Colonic mucosa (tissue), 4 donors: ENCODE results near the gene GPR37. TPM values are rescaled to one million over a fixed set of nuclear protein-coding genes. Genes with fewer than 3 reads are reported as not detected.

Experiments
- DNase-seq: peaks from one replicate; pipeline ENCODE4 v3.0.0-alpha.2; 2020
- H3K27ac ChIP-seq: fragments of 200-600 bp; one replicate; pipeline ENCODE4 v1.8.0; 2021
- H3K27me3 ChIP-seq: fragments of 200-600 bp; one replicate; pipeline ENCODE4 v1.8.0; 2021
- H3K36me3 ChIP-seq: fragments of 200-600 bp; one replicate; pipeline ENCODE4 v1.8.0; 2021
- H3K4me1 ChIP-seq: fragments of 200-600 bp; one replicate; pipeline ENCODE4 v1.8.0; 2021; ENCODE audit warnings: mild to moderate bottlenecking
- H3K4me3 ChIP-seq: fragments of 200-600 bp; one replicate; pipeline ENCODE4 v1.8.0; 2021
- H3K9ac ChIP-seq, 2 donors: one replicate each; pipeline ENCODE4 v1.7.0; 2013; ENCODE audit warnings: control low read depth in 2 of 2, low read depth in 2 of 2, low read length in 2 of 2
- H3K9me3 ChIP-seq: fragments of 200-600 bp; one replicate; pipeline ENCODE4 v1.8.0; 2021
- intact Hi-C: fragments of 100-400 bp; cut with DNase I; formaldehyde crosslinking; loops from one replicate; pipeline ENCODE4 v1.14.1; 2022
- total RNA-seq, 2 donors: library from RNA; stranded (reverse); fragmentation: NEBNext Ultra II Directional in 1 of 2; extraction: Animal tissue kit (Norgen Biotek cat#: 25700) in 1 of 2; gene quantifications; one replicate each; pipeline ENCODE4 v1.2.1, GENCODE V29; 2021
- TF ChIP-seq, protein P1 (sequence below): fragments of 200-600 bp; IDR thresholded peaks from one replicate; pipeline ENCODE4 v1.8.0; 2022; ENCODE audit warnings: antibody characterized with exemption, mild to moderate bottlenecking
- donor health status: healthy.
- donor health status: DM: no; HTN: no; CAD: no.
- donor health status: DM: no; HTN: no; CAD: no.

Gene GPR37
- total RNA-seq, 2 donors from 2014 or later = 0.64 to 1.5 TPM

GRCh38 chr7:124775422-124775821 is 9.8 kb upstream of the GPR37 start:
- Histone ChIP-seq H3K4me1 (no peaks in the 10 kb centered on the region), H3K36me3 (no peaks in the 10 kb centered on the region), H3K27ac (no peak overlapping the region), H3K9ac (no peak overlapping the region), H3K4me3 (no peak overlapping the region), H3K27me3 (no peaks in the 10 kb centered on the region), H3K9me3 (no peaks in the 10 kb centered on the region)
- DNase-seq = no peak
- TF ChIP-seq, protein P1, sequence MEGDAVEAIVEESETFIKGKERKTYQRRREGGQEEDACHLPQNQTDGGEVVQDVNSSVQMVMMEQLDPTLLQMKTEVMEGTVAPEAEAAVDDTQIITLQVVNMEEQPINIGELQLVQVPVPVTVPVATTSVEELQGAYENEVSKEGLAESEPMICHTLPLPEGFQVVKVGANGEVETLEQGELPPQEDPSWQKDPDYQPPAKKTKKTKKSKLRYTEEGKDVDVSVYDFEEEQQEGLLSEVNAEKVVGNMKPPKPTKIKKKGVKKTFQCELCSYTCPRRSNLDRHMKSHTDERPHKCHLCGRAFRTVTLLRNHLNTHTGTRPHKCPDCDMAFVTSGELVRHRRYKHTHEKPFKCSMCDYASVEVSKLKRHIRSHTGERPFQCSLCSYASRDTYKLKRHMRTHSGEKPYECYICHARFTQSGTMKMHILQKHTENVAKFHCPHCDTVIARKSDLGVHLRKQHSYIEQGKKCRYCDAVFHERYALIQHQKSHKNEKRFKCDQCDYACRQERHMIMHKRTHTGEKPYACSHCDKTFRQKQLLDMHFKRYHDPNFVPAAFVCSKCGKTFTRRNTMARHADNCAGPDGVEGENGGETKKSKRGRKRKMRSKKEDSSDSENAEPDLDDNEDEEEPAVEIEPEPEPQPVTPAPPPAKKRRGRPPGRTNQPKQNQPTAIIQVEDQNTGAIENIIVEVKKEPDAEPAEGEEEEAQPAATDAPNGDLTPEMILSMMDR = no peak
- intact Hi-C loops = no loop called here

- Histone ChIP-seq H3K27me3 (no peaks in the 10 kb centered on the region), H3K4me1 (no peaks in the 10 kb centered on the region), H3K9me3 (no peaks in the 10 kb centered on the region), H3K9ac (no peak overlapping the region), H3K36me3 (no peaks in the 10 kb centered on the region), H3K4me3 (no peak overlapping the region), H3K27ac (no peak overlapping the region)
- intact Hi-C loops = no loop called here
- DNase-seq = no peak
- TF ChIP-seq, protein P1 = no peak
Observed at GRCh38 chr7:124773938-124774337, 8.3 kb upstream of the GPR37 start.

DNA sequence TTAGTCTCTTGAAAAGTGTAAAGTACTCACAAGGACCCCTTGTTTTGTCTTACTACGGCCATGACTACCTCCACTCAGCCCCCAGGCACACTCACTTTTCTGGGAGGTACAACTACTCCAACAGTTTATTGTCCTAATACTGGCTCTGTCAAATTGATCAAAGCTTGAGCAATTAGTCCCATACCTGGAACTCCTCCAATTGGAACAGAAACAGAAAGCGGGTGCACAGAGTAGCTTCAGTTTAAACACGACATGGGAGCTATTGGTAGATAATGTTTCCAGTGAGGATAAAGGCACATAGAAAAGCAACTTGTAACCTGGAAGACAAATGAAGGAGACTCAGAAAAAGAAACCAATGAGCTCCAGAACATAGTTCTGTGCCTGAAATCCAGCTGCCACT is 7.7 kb upstream of the GPR37 start:
- DNase-seq = no peak
- intact Hi-C loops = no loop called here
- H3K27me3 ChIP-seq = no peaks in the 10 kb centered on the region
- H3K36me3 ChIP-seq = no peaks in the 10 kb centered on the region
- no peaks in the 10 kb centered on the region for H3K4me1 ChIP-seq
- TF ChIP-seq, protein P1 = no peak
- H3K9me3 ChIP-seq = no peaks in the 10 kb centered on the region
- no peak overlapping the region for H3K4me3 ChIP-seq
- H3K9ac ChIP-seq = no peak overlapping the region
- H3K27ac ChIP-seq = no peak overlapping the region

- no peak overlapping the region for H3K9ac ChIP-seq
- H3K27me3 ChIP-seq = peaks cover 5% of the 10 kb centered on the region
- intact Hi-C loops = no loop called here
- H3K4me3 ChIP-seq = no peak overlapping the region
- H3K9me3 ChIP-seq = no peaks in the 10 kb centered on the region
- DNase-seq = no peak
- TF ChIP-seq, protein P1 = no peak
- no peak overlapping the region for H3K27ac ChIP-seq
- no peaks in the 10 kb centered on the region for H3K4me1 ChIP-seq
- no peaks in the 10 kb centered on the region for H3K36me3 ChIP-seq
Observed at GRCh38 chr7:124769136-124769535, 3.5 kb upstream of the GPR37 start.

DNA sequence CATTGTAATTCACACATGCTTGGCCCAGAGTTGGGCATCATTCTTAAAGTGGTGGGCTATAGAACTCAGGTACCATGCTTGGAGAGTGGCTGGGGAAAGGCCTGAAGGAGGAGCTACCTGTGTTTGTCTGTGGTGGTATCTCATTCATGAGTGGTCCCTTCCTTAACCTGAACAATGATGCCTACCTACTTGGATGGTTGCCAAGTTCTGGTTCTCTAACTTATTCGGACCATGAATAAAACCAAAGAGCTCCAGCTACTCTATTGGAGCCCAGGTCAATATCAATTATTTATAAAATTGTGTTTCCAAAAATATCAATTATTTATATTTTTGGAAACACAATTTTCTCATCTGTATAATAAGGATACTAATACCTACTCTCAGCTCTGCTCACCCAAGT is 2.9 kb upstream of the GPR37 start:
- H3K9ac ChIP-seq = no peak overlapping the region
- TF ChIP-seq, protein P1 = no peak
- intact Hi-C loops = no loop called here
- no peaks in the 10 kb centered on the region for H3K9me3 ChIP-seq
- H3K36me3 ChIP-seq = no peaks in the 10 kb centered on the region
- H3K4me1 ChIP-seq = no peaks in the 10 kb centered on the region
- no peak overlapping the region for H3K4me3 ChIP-seq
- no peak for DNase-seq
- peaks cover 8% of the 10 kb centered on the region for H3K27me3 ChIP-seq
- no peak overlapping the region for H3K27ac ChIP-seq
